ENCODE results near the gene ABCC1. TPM values are rescaled to one million over a fixed set of nuclear protein-coding genes. Genes with fewer than 3 reads are reported as not detected.
A peak's percentile ranks its signal among the peaks of the same experiment; 100 is the strongest.

The ABCC1 gene
- total RNA-seq, 1 experiment from 2014 or later: 56.4 TPM

DNA sequence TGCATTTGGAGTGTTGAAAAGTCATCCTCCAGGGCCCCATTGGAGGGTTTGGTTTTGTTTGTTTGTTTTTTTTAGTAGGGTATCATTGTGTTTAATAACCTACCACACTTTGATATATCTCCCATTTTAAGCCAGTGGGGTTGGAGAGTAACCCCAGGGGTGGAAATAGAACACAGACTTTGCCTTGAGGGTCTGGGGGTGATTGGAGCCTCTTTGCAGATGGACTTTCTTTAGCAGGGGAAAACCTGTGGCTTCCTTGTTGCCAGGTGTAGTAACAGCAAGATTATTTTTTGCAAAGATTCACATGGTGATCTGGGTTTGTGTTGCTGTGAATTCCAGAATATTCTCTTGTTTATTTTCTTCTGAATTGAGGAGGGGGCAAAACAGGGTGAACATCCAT, 1.5 kb downstream of the ABCC1 start:
- Mint-ChIP-seq H3K9me3 (no peaks in the 10 kb centered on the region), H3K36me3 (ENCODE audit: insufficient read depth in 1 of 3, low read depth in 3 of 3) (peaks cover 2 to 19% (median 6%) of the 10 kb centered on the region in 3 experiments; a peak in 6 of 7 replicates), H3K4me1 (peaks cover 31 to 33% of the 10 kb centered on the region in 2 experiments), H3K27me3 (ENCODE audit: low read depth) (0 out of 2 replicates have a peak, but pooled peaks cover 2% of the 10 kb centered on the region), H3K27ac (peak overlapping the region in 2 of 3 experiments; percentile 56 to 92), H3K4me3 (peak overlapping the region; percentile 91 to 92)
- Histone ChIP-seq H4K91ac (ENCODE audit: insufficient read length, low read depth, low read length) (no peak overlapping the region), H3K56ac (ENCODE audit: insufficient read length, low read depth, low read length) (no peak overlapping the region), H3T11ph (ENCODE audit: low read length) (no peak overlapping the region), H3K23ac (ENCODE audit: insufficient read length, low read depth, low read length) (no peak overlapping the region), H2BK5ac (ENCODE audit: insufficient read length, low read length) (no peak overlapping the region), H2AFZ (ENCODE audit: low read length) (no peak overlapping the region), H2BK20ac (ENCODE audit: low read depth, low read length, poor library complexity, severe bottlenecking) (no peak overlapping the region), H3K9ac (ENCODE audit: extremely low read depth, insufficient read length, low read length) (peak overlapping the region; percentile 84), H4K20me1 (ENCODE audit: control insufficient read depth, insufficient read depth, insufficient read length) (no peaks in the 10 kb centered on the region), H3K18ac (ENCODE audit: insufficient read length, low read depth, low read length) (no peak overlapping the region), H4K5ac (ENCODE audit: insufficient read length, low read depth, low read length) (no peak overlapping the region), H2BK120ac (ENCODE audit: low read depth, low read length, poor library complexity, severe bottlenecking) (no peak overlapping the region), H3K27ac (ENCODE audit: insufficient read length, low read depth, low read length) (no peak overlapping the region), H3K23me2 (ENCODE audit: insufficient read length, low read depth, low read length, poor library complexity, severe bottlenecking) (peaks cover 14% of the 10 kb centered on the region), H2AK5ac (ENCODE audit: insufficient read length, low read length) (no peak overlapping the region), H3K79me2 (ENCODE audit: insufficient read depth, low read length) (peaks cover 41% of the 10 kb centered on the region; the same call in 1 of the 2 replicates), H3K79me1 (ENCODE audit: insufficient read depth, low read depth, low read length, poor library complexity, severe bottlenecking) (peaks cover 15% of the 10 kb centered on the region), H3K4me1 (ENCODE audit: insufficient read depth, low read length) (no peaks in the 10 kb centered on the region; the same call in 1 of the 2 replicates), H3K14ac (ENCODE audit: insufficient read depth, low read length) (no peak overlapping the region; the same call in 1 of the 2 replicates), H3K4me2 (ENCODE audit: insufficient read depth, insufficient read length, low read length) (peak overlapping the region; percentile 93), H2BK12ac (ENCODE audit: insufficient read length, low read depth, low read length) (no peak overlapping the region), H3K9me3 (ENCODE audit: control insufficient read depth, low read depth, low read length) (no peaks in the 10 kb centered on the region), H4K8ac (replicated peaks; ENCODE audit: insufficient read length, low read depth, low read length) (no peak overlapping the region), H3K4ac (ENCODE audit: low read depth, low read length) (no peak overlapping the region), H2BK15ac (ENCODE audit: low read depth, low read length) (no peak overlapping the region), H3K27me3 (ENCODE audit: insufficient read depth, low read length) (no peaks in the 10 kb centered on the region)
- TF ChIP-seq, protein P1, sequence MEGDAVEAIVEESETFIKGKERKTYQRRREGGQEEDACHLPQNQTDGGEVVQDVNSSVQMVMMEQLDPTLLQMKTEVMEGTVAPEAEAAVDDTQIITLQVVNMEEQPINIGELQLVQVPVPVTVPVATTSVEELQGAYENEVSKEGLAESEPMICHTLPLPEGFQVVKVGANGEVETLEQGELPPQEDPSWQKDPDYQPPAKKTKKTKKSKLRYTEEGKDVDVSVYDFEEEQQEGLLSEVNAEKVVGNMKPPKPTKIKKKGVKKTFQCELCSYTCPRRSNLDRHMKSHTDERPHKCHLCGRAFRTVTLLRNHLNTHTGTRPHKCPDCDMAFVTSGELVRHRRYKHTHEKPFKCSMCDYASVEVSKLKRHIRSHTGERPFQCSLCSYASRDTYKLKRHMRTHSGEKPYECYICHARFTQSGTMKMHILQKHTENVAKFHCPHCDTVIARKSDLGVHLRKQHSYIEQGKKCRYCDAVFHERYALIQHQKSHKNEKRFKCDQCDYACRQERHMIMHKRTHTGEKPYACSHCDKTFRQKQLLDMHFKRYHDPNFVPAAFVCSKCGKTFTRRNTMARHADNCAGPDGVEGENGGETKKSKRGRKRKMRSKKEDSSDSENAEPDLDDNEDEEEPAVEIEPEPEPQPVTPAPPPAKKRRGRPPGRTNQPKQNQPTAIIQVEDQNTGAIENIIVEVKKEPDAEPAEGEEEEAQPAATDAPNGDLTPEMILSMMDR (conservative IDR thresholded peaks at IDR 0.05): no peak
- DNase-seq: no peak
